K562 (cell line): ENCODE results near the gene SNRNP70. TPM values are rescaled to one million over a fixed set of nuclear protein-coding genes. Genes with fewer than 3 reads are reported as not detected.

Experiments used
- AFF4 ChIP-seq: sonication (generic); formaldehyde crosslinking; IDR thresholded peaks from 2 replicates; pipeline ENCODE4 v1.8.0; 2023; ENCODE audit warnings: mild to moderate bottlenecking, missing genetic modification reagents
- BRD9 ChIP-seq: fragments of 450-650 bp; IDR thresholded peaks from 2 replicates; pipeline ENCODE4 v1.6.1; 2018; ENCODE audit warnings: low read depth; ENCODE audit not compliant: partially characterized antibody
- CTBP1 ChIP-seq: fragments of 450-650 bp; IDR thresholded peaks from 2 replicates; pipeline ENCODE4 v1.6.1; 2016; ENCODE audit warnings: borderline replicate concordance
- GABPA ChIP-seq: fragments of 200-800 bp; sonication (Bioruptor generic); conservative IDR thresholded peaks from 2 replicates; pipeline ENCODE4 v1.6.1; 2016; ENCODE audit warnings: low read depth, missing genetic modification characterization, missing compliant biosample characterization
- GATAD2A ChIP-seq: fragments of 450-650 bp; IDR thresholded peaks from 2 replicates; pipeline ENCODE4 v1.6.1; 2017
- HDAC2 ChIP-seq: fragments of 450-650 bp; IDR thresholded peaks from 2 replicates; pipeline ENCODE4 v1.6.1; 2016; ENCODE audit warnings: mild to moderate bottlenecking
- MAFK ChIP-seq: IDR thresholded peaks from 2 replicates; pipeline ENCODE4 v1.6.1; 2011; ENCODE audit warnings: low read length, improper control_type of control experiment
- NFIX ChIP-seq: fragments of 250-450 bp; sonication (Bioruptor Pico); IDR thresholded peaks from 2 replicates; pipeline ENCODE4 v1.4.0; 2020; ENCODE audit warnings: low read depth, mild to moderate bottlenecking, moderate library complexity
- NRF1 ChIP-seq, 2 experiments: fragments of 450-650 bp; IDR thresholded peaks in 1 of 2; conservative IDR thresholded peaks in 1 of 2; 2 replicates each; pipeline ENCODE4 v1.6.1; 2014; ENCODE audit warnings: mild to moderate bottlenecking in 2 of 2
- PYGO2 ChIP-seq: fragments of 450-650 bp; IDR thresholded peaks from 2 replicates; pipeline ENCODE4 v1.6.1; 2016; ENCODE audit warnings: mild to moderate bottlenecking, missing genetic modification characterization, moderate library complexity, missing compliant biosample characterization
- SAFB2 ChIP-seq: fragments of 200-400 bp; formaldehyde crosslinking; IDR thresholded peaks from 2 replicates; pipeline ENCODE4 v1.6.1; 2018; ENCODE audit warnings: borderline replicate concordance, low read length, low read depth, moderate library complexity; ENCODE audit not compliant: severe bottlenecking
- TRIM28 ChIP-seq: fragments of 450-650 bp; IDR thresholded peaks from 2 replicates; pipeline ENCODE4 v1.6.1; 2017
- ZNF407 ChIP-seq: fragments of 450-650 bp; IDR thresholded peaks from 2 replicates; pipeline ENCODE4 v1.6.1; 2016; ENCODE audit warnings: low read depth
- polyA plus RNA-seq, 8 experiments: library from polyadenylated mRNA; depleted of rRNA in 4 of 8; stranded (reverse) in 5 of 8; unstranded in 3 of 8; fragments of >200 nt; fragmentation: Nextera tagmentation in 2 of 8; fragmentation: Illumina TruSeq in 1 of 8; extraction: Ambion mirVana in 2 of 8; extraction: Trizol in 1 of 8; gene quantifications; 2 replicates each; pipeline versions ENCODE4 v1.2.1 to v1.2.3, GENCODE V29; 2011 to 2014; ENCODE audit warnings: inconsistent platforms in 1 of 8, missing spikeins in 1 of 8
- total RNA-seq, 7 experiments: library from RNA; depleted of rRNA in 6 of 7; stranded (reverse); fragments of >200 nt in 6 of 7; fragmentation: Illumina TruSeq in 2 of 7; extraction: Trizol in 2 of 7; gene quantifications; 2 replicates each; pipeline versions ENCODE4 v1.2.1 to v1.2.3, GENCODE V29; 2011 to 2021; ENCODE audit warnings: low replicate concordance in 1 of 7
- TF ChIP-seq, protein P1 (sequence below), 2 experiments: fragments of 450-650 bp; conservative IDR thresholded peaks; 2 replicates each; pipeline ENCODE4 v1.6.1; 2017; ENCODE audit warnings: mild to moderate bottlenecking in 2 of 2, moderate library complexity in 2 of 2

Gene SNRNP70
- total and polyA plus RNA-seq, 9 of the 15 experiments (the other 6 are each of a cell fraction or from before 2014, with no cell fraction given) = 2.8 to 496 (median 136) TPM

DNA sequence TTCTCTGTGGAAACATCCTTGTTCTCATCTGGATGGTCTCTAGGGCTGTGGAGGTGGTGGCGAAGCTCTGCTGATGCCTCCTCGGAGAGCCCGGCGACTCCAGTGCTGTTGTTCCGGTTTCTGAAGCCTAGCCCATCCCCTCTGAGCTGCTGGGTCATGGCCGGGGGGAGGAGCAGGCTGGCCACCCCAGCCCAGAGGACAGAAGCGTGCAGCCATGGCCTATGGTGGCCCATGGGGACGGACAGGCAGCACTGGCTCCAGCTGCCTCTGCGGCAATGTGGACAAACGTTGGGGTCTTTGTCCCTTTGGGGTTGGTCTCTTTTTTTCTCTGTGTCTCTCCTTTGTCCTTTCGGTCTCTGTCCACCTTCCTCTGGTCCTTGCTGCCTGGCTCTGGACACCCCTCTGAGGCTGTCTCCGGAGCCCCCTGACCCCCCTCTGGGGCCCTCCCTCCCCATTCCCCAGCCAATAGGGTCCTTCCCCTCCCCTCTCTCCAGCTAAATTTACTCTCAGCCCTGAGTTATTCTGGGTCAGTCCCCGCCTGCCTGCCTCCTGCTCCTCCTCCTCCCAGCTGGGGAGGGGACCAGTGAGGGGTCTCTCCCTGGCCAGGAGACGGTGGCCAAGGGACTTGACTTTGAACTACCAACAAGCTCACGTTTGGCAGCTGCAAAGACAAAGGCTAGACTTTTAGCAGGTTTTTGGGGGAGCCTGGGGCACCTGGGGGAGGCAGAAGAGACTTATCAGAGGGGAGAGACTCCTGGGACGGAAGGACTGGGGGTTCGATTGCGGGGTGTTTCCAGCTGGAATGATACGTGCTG lies 70.0 kb downstream of the SNRNP70 start, which contains the start of gene HRC (continued):
- TF ChIP-seq AFF4 (CRISPR knock-in tag) (0 out of 2 replicates have a peak, but pooled peaks have one; percentile 30), TRIM28 (peak; percentile 15; the same call in 1 of the 2 replicates), SAFB2 (no peak), CTBP1 (peak; percentile 72), GABPA (peak; percentile 52), GATAD2A (0 out of 2 replicates have a peak, but pooled peaks have one; percentile 5), NFIX (CRISPR knock-in tag) (no peak), PYGO2 (tag) (no peak), BRD9 (peak; percentile 79), NRF1 (conservative IDR thresholded peaks at IDR 0.05 in 1 of 2, IDR thresholded peaks at IDR 0.05 in 1 of 2) (peak; percentile 43 to 54; a peak in 2 of 4 replicates), HDAC2 (peak; percentile 49; the same call in 1 of the 2 replicates), MAFK (peak; percentile 50; the same call in 1 of the 2 replicates), ZNF407 (peak; percentile 89)
- TF ChIP-seq, protein P1, sequence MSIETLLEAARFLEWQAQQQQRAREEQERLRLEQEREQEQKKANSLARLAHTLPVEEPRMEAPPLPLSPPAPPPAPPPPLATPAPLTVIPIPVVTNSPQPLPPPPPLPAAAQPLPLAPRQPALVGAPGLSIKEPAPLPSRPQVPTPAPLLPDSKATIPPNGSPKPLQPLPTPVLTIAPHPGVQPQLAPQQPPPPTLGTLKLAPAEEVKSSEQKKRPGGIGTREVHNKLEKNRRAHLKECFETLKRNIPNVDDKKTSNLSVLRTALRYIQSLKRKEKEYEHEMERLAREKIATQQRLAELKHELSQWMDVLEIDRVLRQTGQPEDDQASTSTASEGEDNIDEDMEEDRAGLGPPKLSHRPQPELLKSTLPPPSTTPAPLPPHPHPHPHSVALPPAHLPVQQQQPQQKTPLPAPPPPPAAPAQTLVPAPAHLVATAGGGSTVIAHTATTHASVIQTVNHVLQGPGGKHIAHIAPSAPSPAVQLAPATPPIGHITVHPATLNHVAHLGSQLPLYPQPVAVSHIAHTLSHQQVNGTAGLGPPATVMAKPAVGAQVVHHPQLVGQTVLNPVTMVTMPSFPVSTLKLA (conservative IDR thresholded peaks at IDR 0.05) = peak; percentile 57 to 84
